ENCODE data around the gene MPST. TPM values are rescaled to one million over a fixed set of nuclear protein-coding genes. Genes with fewer than 3 reads are reported as not detected.

MPST gene
- total RNA-seq, 1 experiment from 2014 or later = 31.4 TPM

DNA sequence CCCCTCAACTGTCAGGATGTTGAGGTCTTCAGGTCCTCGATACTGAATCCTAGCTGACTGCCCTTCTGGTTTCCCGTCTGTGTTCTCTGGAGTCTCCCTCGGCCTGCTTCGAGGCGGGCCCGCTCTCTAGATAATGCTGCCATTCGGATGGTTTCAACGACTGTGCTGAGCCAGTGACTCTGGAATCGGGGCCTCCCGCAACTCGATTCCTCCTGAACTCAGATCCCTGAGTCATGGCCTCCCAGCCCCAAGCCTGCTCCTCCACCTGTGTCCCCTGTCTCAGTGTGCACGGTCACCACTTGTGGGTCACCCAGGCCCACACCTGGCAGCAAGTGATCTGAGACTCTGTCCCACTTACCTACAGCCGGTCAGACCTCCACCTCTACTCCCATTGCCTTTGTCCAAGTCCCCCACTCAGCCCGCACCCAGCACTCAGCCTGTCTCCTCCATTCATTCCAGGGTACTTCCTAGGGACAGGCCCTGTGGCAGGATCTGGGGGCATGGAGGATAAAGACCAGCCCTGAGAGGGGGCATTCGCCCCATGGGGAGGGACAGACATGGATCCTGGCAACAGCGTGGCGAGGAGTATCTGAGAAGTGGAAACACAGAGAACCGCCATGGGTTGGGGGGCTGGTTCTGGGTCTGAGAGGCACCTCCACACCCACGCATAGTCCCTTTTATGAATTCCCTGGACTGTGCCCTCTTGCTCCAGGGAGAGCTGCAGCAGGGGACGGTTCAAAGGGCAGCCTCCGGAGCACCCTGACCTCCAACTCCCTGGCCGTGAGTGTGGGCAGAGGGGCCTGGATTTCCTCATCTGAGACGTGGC, 14.3 kb downstream of the MPST start:
- ChIA-PET POLR2A (no interaction called here), CTCF (no interaction called here)
- no TSS peak for BruUV-seq (replicated peaks)
- peaks cover 4% of the 10 kb centered on the region; the same call in 1 of the 2 replicates for H3K4me1 ChIP-seq (ENCODE audit: control insufficient read depth, insufficient read depth, low read length)
- no peaks in the 10 kb centered on the region for H3K36me3 ChIP-seq (ENCODE audit: control insufficient read depth, insufficient read depth, low read length)
- TF ChIP-seq SIN3A (IDR thresholded peaks at IDR 0.05; ENCODE audit: borderline replicate concordance, insufficient read depth, low read depth, low read length) = no peak
- no peak for TF ChIP-seq TCF7L2 (IDR thresholded peaks at IDR 0.05; ENCODE audit: low read depth, low read length)
- TF ChIP-seq, protein P1, sequence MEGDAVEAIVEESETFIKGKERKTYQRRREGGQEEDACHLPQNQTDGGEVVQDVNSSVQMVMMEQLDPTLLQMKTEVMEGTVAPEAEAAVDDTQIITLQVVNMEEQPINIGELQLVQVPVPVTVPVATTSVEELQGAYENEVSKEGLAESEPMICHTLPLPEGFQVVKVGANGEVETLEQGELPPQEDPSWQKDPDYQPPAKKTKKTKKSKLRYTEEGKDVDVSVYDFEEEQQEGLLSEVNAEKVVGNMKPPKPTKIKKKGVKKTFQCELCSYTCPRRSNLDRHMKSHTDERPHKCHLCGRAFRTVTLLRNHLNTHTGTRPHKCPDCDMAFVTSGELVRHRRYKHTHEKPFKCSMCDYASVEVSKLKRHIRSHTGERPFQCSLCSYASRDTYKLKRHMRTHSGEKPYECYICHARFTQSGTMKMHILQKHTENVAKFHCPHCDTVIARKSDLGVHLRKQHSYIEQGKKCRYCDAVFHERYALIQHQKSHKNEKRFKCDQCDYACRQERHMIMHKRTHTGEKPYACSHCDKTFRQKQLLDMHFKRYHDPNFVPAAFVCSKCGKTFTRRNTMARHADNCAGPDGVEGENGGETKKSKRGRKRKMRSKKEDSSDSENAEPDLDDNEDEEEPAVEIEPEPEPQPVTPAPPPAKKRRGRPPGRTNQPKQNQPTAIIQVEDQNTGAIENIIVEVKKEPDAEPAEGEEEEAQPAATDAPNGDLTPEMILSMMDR (IDR thresholded peaks at IDR 0.05) = no peak
- TF ChIP-seq, protein P2, sequence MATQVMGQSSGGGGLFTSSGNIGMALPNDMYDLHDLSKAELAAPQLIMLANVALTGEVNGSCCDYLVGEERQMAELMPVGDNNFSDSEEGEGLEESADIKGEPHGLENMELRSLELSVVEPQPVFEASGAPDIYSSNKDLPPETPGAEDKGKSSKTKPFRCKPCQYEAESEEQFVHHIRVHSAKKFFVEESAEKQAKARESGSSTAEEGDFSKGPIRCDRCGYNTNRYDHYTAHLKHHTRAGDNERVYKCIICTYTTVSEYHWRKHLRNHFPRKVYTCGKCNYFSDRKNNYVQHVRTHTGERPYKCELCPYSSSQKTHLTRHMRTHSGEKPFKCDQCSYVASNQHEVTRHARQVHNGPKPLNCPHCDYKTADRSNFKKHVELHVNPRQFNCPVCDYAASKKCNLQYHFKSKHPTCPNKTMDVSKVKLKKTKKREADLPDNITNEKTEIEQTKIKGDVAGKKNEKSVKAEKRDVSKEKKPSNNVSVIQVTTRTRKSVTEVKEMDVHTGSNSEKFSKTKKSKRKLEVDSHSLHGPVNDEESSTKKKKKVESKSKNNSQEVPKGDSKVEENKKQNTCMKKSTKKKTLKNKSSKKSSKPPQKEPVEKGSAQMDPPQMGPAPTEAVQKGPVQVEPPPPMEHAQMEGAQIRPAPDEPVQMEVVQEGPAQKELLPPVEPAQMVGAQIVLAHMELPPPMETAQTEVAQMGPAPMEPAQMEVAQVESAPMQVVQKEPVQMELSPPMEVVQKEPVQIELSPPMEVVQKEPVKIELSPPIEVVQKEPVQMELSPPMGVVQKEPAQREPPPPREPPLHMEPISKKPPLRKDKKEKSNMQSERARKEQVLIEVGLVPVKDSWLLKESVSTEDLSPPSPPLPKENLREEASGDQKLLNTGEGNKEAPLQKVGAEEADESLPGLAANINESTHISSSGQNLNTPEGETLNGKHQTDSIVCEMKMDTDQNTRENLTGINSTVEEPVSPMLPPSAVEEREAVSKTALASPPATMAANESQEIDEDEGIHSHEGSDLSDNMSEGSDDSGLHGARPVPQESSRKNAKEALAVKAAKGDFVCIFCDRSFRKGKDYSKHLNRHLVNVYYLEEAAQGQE (IDR thresholded peaks at IDR 0.05; ENCODE audit: insufficient read depth in 1 of 2, low read depth in 2 of 2, low read length in 1 of 2) = no peak
- TF ChIP-seq POLR2AphosphoS5 (IDR thresholded peaks at IDR 0.05; ENCODE audit: low read depth, low read length) = no peak
- intact Hi-C loops (cut with micrococcal nuclease; ENCODE audit: unreplicated experiment) (no loop called here), in situ Hi-C loops (cut with HindIII; ENCODE audit: low pct_unique_long_range_greater_than_20kb, low sequenced_read_pairs) (no loop called here)
- ATAC-seq (no peak; the same call in 1 of the 2 replicates), DNase-seq (ENCODE audit: low read depth, low spot score) (no peak)
- H3K4me3 ChIP-seq (ENCODE audit: low read depth in 2 of 2, low read length in 2 of 2) = no peak overlapping the region
- no peaks in the 10 kb centered on the region for H3K9me3 ChIP-seq (ENCODE audit: control insufficient read depth, insufficient read depth, low read depth, low read length)
- no peak overlapping the region for H3K27ac ChIP-seq (ENCODE audit: low read length)
- H3K27me3 ChIP-seq (ENCODE audit: control insufficient read depth, insufficient read depth, low read length) = no peaks in the 10 kb centered on the region

DNA sequence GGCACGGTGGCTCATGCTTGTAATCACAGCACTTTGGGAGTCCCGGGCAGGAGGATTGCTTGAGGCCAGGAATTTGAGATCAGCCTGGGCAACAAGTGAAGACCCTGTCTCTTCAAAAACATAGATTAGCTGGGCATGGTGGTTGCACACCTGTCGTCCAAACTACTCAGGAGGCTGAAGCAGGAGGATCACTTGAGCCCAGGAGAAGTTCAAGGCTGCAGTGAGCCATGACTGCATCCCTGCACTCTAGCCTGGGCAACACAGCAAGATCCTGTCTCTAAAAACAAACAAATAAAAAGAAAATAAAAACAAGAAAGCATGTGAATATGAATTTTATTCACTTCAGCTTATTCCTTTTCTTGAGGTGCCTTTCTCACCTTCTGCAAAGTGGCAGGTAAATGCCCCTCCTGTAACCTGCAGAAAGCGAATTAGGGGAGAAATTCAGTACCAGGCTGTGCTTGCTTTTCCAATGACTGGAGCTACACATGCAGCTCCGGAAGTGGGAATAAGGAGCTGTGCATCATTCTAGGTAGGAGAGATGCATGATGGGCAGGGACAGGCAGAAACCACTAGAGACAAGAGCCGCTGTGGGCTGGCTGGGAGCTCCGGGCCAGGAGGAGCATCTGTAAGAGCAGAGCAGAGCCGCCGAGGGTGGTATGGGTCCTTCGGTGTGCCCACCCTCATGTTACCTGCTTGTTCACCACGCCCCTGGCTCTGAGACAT, 17.3 kb downstream of the MPST start:
- Histone ChIP-seq H3K36me3 (ENCODE audit: control insufficient read depth, insufficient read depth, low read length) (no peaks in the 10 kb centered on the region), H3K4me1 (ENCODE audit: control insufficient read depth, insufficient read depth, low read length) (peaks cover 4% of the 10 kb centered on the region; the same call in 1 of the 2 replicates), H3K27me3 (ENCODE audit: control insufficient read depth, insufficient read depth, low read length) (no peaks in the 10 kb centered on the region), H3K27ac (ENCODE audit: low read length) (no peak overlapping the region), H3K9me3 (ENCODE audit: control insufficient read depth, insufficient read depth, low read depth, low read length) (no peaks in the 10 kb centered on the region), H3K4me3 (ENCODE audit: low read depth in 2 of 2, low read length in 2 of 2) (no peak overlapping the region)
- intact Hi-C loops (cut with micrococcal nuclease; ENCODE audit: unreplicated experiment) = no loop called here
- ATAC-seq (no peak), DNase-seq (ENCODE audit: low read depth, low spot score) (no peak)
- in situ Hi-C loops (cut with HindIII; ENCODE audit: low pct_unique_long_range_greater_than_20kb, low sequenced_read_pairs) = no loop called here
- ChIA-PET CTCF (interaction anchor here (0.6 kb wide), 1 partner anchor 23 kb away, joined by 3 read pairs; no protein-coding TSS in a partner anchor), POLR2A (interaction anchor here (0.6 kb wide), 1 partner anchor 153 kb away, joined by 3 read pairs; no protein-coding TSS in a partner anchor)
- TF ChIP-seq POLR2AphosphoS5 (IDR thresholded peaks at IDR 0.05; ENCODE audit: low read depth, low read length) (no peak), SIN3A (IDR thresholded peaks at IDR 0.05; ENCODE audit: borderline replicate concordance, insufficient read depth, low read depth, low read length) (no peak)
- TF ChIP-seq, protein P2 (IDR thresholded peaks at IDR 0.05; ENCODE audit: insufficient read depth in 1 of 2, low read depth in 2 of 2, low read length in 1 of 2) = no peak
- TF ChIP-seq, protein P1 (IDR thresholded peaks at IDR 0.05) = no peak
- BruUV-seq (replicated peaks) = no TSS peak

Measured in Panc1 (cell line).